H9 (cell line): Measurements from ENCODE around the gene CGGBP1. TPM values are rescaled to one million over a fixed set of nuclear protein-coding genes. Genes with fewer than 3 reads are reported as not detected.

Experiments
- DNase-seq: peaks from one replicate; pipeline ENCODE4 v3.0.0-alpha.2; 2017
- H2AFZ ChIP-seq: one replicate; pipeline ENCODE4 v1.6.1; 2013; ENCODE audit warnings: mild to moderate bottlenecking, low read length, control low read depth, moderate library complexity
- H2AK5ac ChIP-seq: 2 replicates; pipeline ENCODE4 v1.6.1; 2013; ENCODE audit warnings: low read length, control low read depth, mixed read lengths; ENCODE audit not compliant: insufficient read length
- H2BK120ac ChIP-seq: one replicate; pipeline ENCODE4 v1.6.1; 2013; ENCODE audit warnings: low read depth, mild to moderate bottlenecking, low read length, control low read depth, inconsistent platforms; ENCODE audit not compliant: poor library complexity, severe bottlenecking
- H2BK12ac ChIP-seq: 2 replicates; pipeline ENCODE4 v1.6.1; 2013; ENCODE audit warnings: low read length, control low read depth, mixed read lengths, low read depth; ENCODE audit not compliant: insufficient read length
- H2BK15ac ChIP-seq: 2 replicates; pipeline ENCODE4 v1.6.1; 2013; ENCODE audit warnings: low read depth, low read length, control low read depth
- H2BK20ac ChIP-seq: one replicate; pipeline ENCODE4 v1.6.1; 2013; ENCODE audit warnings: low read depth, mild to moderate bottlenecking, low read length, control low read depth, inconsistent platforms; ENCODE audit not compliant: poor library complexity, severe bottlenecking
- H2BK5ac ChIP-seq: 2 replicates; pipeline ENCODE4 v1.6.1; 2013; ENCODE audit warnings: low read length, control low read depth, mixed read lengths; ENCODE audit not compliant: insufficient read length
- H3K14ac ChIP-seq: 2 replicates; pipeline ENCODE4 v1.6.1; 2013; ENCODE audit warnings: low read length, control low read depth; ENCODE audit not compliant: insufficient read depth
- H3K18ac ChIP-seq: 2 replicates; pipeline ENCODE4 v1.6.1; 2013; ENCODE audit warnings: low read depth, mild to moderate bottlenecking, mixed read lengths, low read length, control low read depth; ENCODE audit not compliant: insufficient read length
- H3K23ac ChIP-seq: 2 replicates; pipeline ENCODE4 v1.6.1; 2013; ENCODE audit warnings: low read length, control low read depth, mixed read lengths, low read depth; ENCODE audit not compliant: insufficient read length
- H3K23me2 ChIP-seq: 2 replicates; pipeline ENCODE4 v1.6.1; 2013; ENCODE audit warnings: low read depth, mild to moderate bottlenecking, mixed read lengths, low read length, control low read depth; ENCODE audit not compliant: insufficient read length, poor library complexity, severe bottlenecking
- H3K27ac ChIP-seq: 2 replicates; pipeline ENCODE4 v1.5.1; 2013; ENCODE audit warnings: low read length, control low read depth, mixed read lengths, low read depth; ENCODE audit not compliant: insufficient read length
- H3K27me3 ChIP-seq: 2 replicates; pipeline ENCODE4 v1.6.1; 2013; ENCODE audit warnings: low read length, control low read depth, inconsistent platforms; ENCODE audit not compliant: insufficient read depth
- H3K4ac ChIP-seq: 2 replicates; pipeline ENCODE4 v1.6.1; 2013; ENCODE audit warnings: low read depth, mild to moderate bottlenecking, control low read depth, inconsistent platforms, low read length, moderate library complexity
- H3K4me1 ChIP-seq: 2 replicates; pipeline ENCODE4 v1.6.1; 2013; ENCODE audit warnings: low read length, control low read depth, inconsistent platforms; ENCODE audit not compliant: insufficient read depth
- H3K4me2 ChIP-seq: 2 replicates; pipeline ENCODE4 v1.6.1; 2013; ENCODE audit warnings: low read length, control low read depth, mixed read lengths; ENCODE audit not compliant: insufficient read length, insufficient read depth
- H3K56ac ChIP-seq: 2 replicates; pipeline ENCODE4 v1.6.1; 2013; ENCODE audit warnings: low read depth, mild to moderate bottlenecking, mixed read lengths, low read length, control low read depth; ENCODE audit not compliant: insufficient read length
- H3K79me1 ChIP-seq: 2 replicates; pipeline ENCODE4 v1.6.1; 2013; ENCODE audit warnings: low read depth, mild to moderate bottlenecking, moderate library complexity, low read length, control low read depth, inconsistent platforms; ENCODE audit not compliant: insufficient read depth, poor library complexity, severe bottlenecking
- H3K79me2 ChIP-seq: 2 replicates; pipeline ENCODE4 v1.6.1; 2013; ENCODE audit warnings: low read length, control low read depth, inconsistent platforms; ENCODE audit not compliant: insufficient read depth
- H3K9ac ChIP-seq: 2 replicates; pipeline ENCODE4 v1.6.1; 2013; ENCODE audit warnings: low read length, control low read depth, mixed read lengths; ENCODE audit not compliant: insufficient read length; ENCODE audit errors: extremely low read depth
- H3K9me3 ChIP-seq: one replicate; pipeline ENCODE4 v1.6.1; 2013; ENCODE audit warnings: low read depth, low read length, inconsistent platforms; ENCODE audit not compliant: control insufficient read depth
- H3T11ph ChIP-seq: one replicate; pipeline ENCODE4 v1.6.1; 2013; ENCODE audit warnings: mild to moderate bottlenecking, low read length, control low read depth, inconsistent platforms
- H4K20me1 ChIP-seq: one replicate; pipeline ENCODE4 v1.6.1; 2013; ENCODE audit not compliant: control insufficient read depth, insufficient read length, insufficient read depth
- H4K5ac ChIP-seq: 2 replicates; pipeline ENCODE4 v1.6.1; 2013; ENCODE audit warnings: low read depth, mild to moderate bottlenecking, mixed read lengths, low read length, control low read depth; ENCODE audit not compliant: insufficient read length
- H4K8ac ChIP-seq: replicated peaks from 2 replicates; pipeline ENCODE4 v1.6.1; 2013; ENCODE audit warnings: low read length, control low read depth, mixed read lengths, low read depth; ENCODE audit not compliant: insufficient read length
- H4K91ac ChIP-seq: 2 replicates; pipeline ENCODE4 v1.6.1; 2013; ENCODE audit warnings: low read depth, mild to moderate bottlenecking, moderate library complexity, mixed read lengths, low read length, control low read depth; ENCODE audit not compliant: insufficient read length
- H3K27ac Mint-ChIP-seq, 3 experiments: 2 replicates in 2 of 3; 3 replicates in 1 of 3; pipeline ENCODE4 v1.8.0; 2020 to 2021; ENCODE audit warnings: mixed read lengths in 3 of 3, mild to moderate bottlenecking in 1 of 3, moderate library complexity in 1 of 3
- H3K27me3 Mint-ChIP-seq: 2 replicates; pipeline ENCODE4 v1.8.0; 2021; ENCODE audit warnings: low read depth, mild to moderate bottlenecking, moderate library complexity, mixed read lengths
- H3K36me3 Mint-ChIP-seq, 3 experiments: 2 replicates in 2 of 3; 3 replicates in 1 of 3; pipeline ENCODE4 v1.8.0; 2020 to 2021; ENCODE audit warnings: low read depth in 3 of 3, mixed read lengths in 3 of 3; ENCODE audit not compliant: insufficient read depth in 1 of 3
- H3K4me1 Mint-ChIP-seq, 2 experiments: 2 replicates each; pipeline ENCODE4 v1.8.0; 2020; ENCODE audit warnings: mixed read lengths in 2 of 2
- H3K4me3 Mint-ChIP-seq, 2 experiments: 2 replicates in 1 of 2; 3 replicates in 1 of 2; pipeline ENCODE4 v1.8.0; 2020 to 2021; ENCODE audit warnings: mild to moderate bottlenecking in 2 of 2, mixed read lengths in 2 of 2, moderate library complexity in 1 of 2
- H3K9me3 Mint-ChIP-seq, 2 experiments: 2 replicates in 1 of 2; 3 replicates in 1 of 2; pipeline ENCODE4 v1.8.0; 2020; ENCODE audit warnings: mild to moderate bottlenecking in 2 of 2, mixed read lengths in 2 of 2, moderate library complexity in 1 of 2
- CTCF ChIP-seq: fragments of 200-600 bp; sonication (generic); conservative IDR thresholded peaks from 3 replicates; pipeline ENCODE4 v1.8.0; 2021; ENCODE audit warnings: antibody characterized with exemption, mild to moderate bottlenecking
- WGBS: extraction: QIAGEN DNeasy Blood & Tissue Kit; methylation state at CpG from one replicate; pipeline ENCODE4 v1.1.7; 2013; ENCODE audit warnings: missing lambda C conversion rate, low lambda C conversion rate, mixed read lengths; ENCODE audit not compliant: insufficient read length; ENCODE audit errors: extremely low coverage; 5-methylcytosine and 5-hydroxymethylcytosine counted together
- long read RNA-seq: library from polyadenylated mRNA; unstranded; transcript quantifications from one replicate; pipeline ENCODE4 v2.0.0, GENCODE V29; 2020
- total RNA-seq: library from RNA; stranded (reverse); gene quantifications from 2 replicates; pipeline ENCODE4 v1.2.1, GENCODE V29; 2021

CGGBP1 gene
- 72.1 and 75.0 TPM in 2 replicates for total RNA-seq
- long read RNA-seq, full-length matches to known transcripts = 139 of 153 reads
- long read RNA-seq, partial matches to known transcripts = 5 of 153 reads
- long read RNA-seq, other reads (novel, unspliced or antisense) = 9 of 153 reads

GRCh38 chr3:88058581-88059379 lies at the start of gene CGGBP1, which contains the start of gene ZNF654:
Gene CGGBP1, minus strand, starts transcription at chr3:88059005. Its CDS starts 3,029 bp downstream, at chr3:88055976.
Gene ZNF654, plus strand, starts transcription at chr3:88059255. Its CDS starts 65 bp downstream, at chr3:88059320.
- peak within 1 kb of the TSS; percentile 96 to 98 for H3K4me3 Mint-ChIP-seq
- Histone ChIP-seq H2AFZ (no peak within 1 kb of the TSS), H3K9ac (peak within 1 kb of the TSS; percentile 56), H2BK20ac (no peak within 1 kb of the TSS), H2BK12ac (no peak within 1 kb of the TSS), H2BK15ac (no peak within 1 kb of the TSS), H3K9me3 (no peaks in the 10 kb centered on the region), H2AK5ac (no peak within 1 kb of the TSS), H3K27me3 (no peaks in the 10 kb centered on the region), H3K4me2 (peak within 1 kb of the TSS; percentile 88), H3K79me2 (no peaks in the 10 kb centered on the region; the same call in 1 of the 2 replicates), H2BK5ac (no peak within 1 kb of the TSS), H3K18ac (no peak within 1 kb of the TSS), H3K56ac (no peak within 1 kb of the TSS), H4K20me1 (no peaks in the 10 kb centered on the region), H3K79me1 (no peaks in the 10 kb centered on the region), H3K23me2 (peaks cover 13% of the 10 kb centered on the region), H3K23ac (no peak within 1 kb of the TSS), H4K91ac (no peak within 1 kb of the TSS), H3K14ac (peak within 1 kb of the TSS; percentile 39; the same call in 1 of the 2 replicates), H3K27ac (no peak within 1 kb of the TSS), H3K4me1 (no peaks in the 10 kb centered on the region), H4K8ac (no peak within 1 kb of the TSS), H2BK120ac (no peak within 1 kb of the TSS), H4K5ac (no peak within 1 kb of the TSS), H3K4ac (no peak within 1 kb of the TSS), H3T11ph (no peak within 1 kb of the TSS)
- no CpG with 5 or more reads among the region's 76 CpGs for WGBS
- H3K27me3 Mint-ChIP-seq = no peaks in the 10 kb centered on the region
- peaks cover 17 to 20% of the 10 kb centered on the region in 2 experiments for H3K4me1 Mint-ChIP-seq
- TF ChIP-seq CTCF = no peak
- H3K9me3 Mint-ChIP-seq = peaks cover 0 to 1% of the 10 kb centered on the region in 2 experiments; a peak in 2 of 5 replicates
- peak within 1 kb of the TSS; percentile 95 to 98 (median 96) for H3K27ac Mint-ChIP-seq
- peaks cover 6 to 28% (median 25%) of the 10 kb centered on the region in 3 experiments; a peak in 5 of 7 replicates for H3K36me3 Mint-ChIP-seq
- peak; percentile 98 for DNase-seq
